Measurements from ENCODE around the gene NHLRC2.

The NHLRC2 gene

GRCh38 chr10:113865901-113866300, 11.4 kb downstream of the NHLRC2 start:
- DNase-seq = no peak

GRCh38 chr10:113866551-113867394, 12.3 kb downstream of the NHLRC2 start:
- DNase-seq = no peak

- DNase-seq = no peak
Measured at GRCh38 chr10:113867904-113868303, 13.4 kb downstream of the NHLRC2 start.

GRCh38 chr10:113869789-113870188, 15.3 kb downstream of the NHLRC2 start:
- no peak for DNase-seq

GRCh38 chr10:113872139-113873030, 17.9 kb downstream of the NHLRC2 start:
- DNase-seq = no peak

GRCh38 chr10:113875212-113875611, 20.8 kb downstream of the NHLRC2 start:
- DNase-seq = no peak

GRCh38 chr10:113876461-113876860, 22.0 kb downstream of the NHLRC2 start:
- DNase-seq = no peak

GRCh38 chr10:113879691-113880090, 25.2 kb downstream of the NHLRC2 start:
- no peak for DNase-seq

- DNase-seq = no peak
Measured at GRCh38 chr10:113880236-113880635, 25.8 kb downstream of the NHLRC2 start.

GRCh38 chr10:113882240-113882639, 27.8 kb downstream of the NHLRC2 start:
- no peak for DNase-seq

- DNase-seq = no peak
Measured at GRCh38 chr10:113889911-113890310, 35.5 kb downstream of the NHLRC2 start.

- no peak for DNase-seq
Measured at GRCh38 chr10:113890769-113891168, 36.3 kb downstream of the NHLRC2 start.

- no peak for DNase-seq
Measured at GRCh38 chr10:113891476-113891875, 37.0 kb downstream of the NHLRC2 start.

- no peak for DNase-seq
Measured at GRCh38 chr10:113893570-113893969, 39.1 kb downstream of the NHLRC2 start.

GRCh38 chr10:113894581-113894980, 40.1 kb downstream of the NHLRC2 start:
- no peak for DNase-seq

GRCh38 chr10:113895018-113895417, 40.6 kb downstream of the NHLRC2 start:
- no peak for DNase-seq

- no peak for DNase-seq
Measured at GRCh38 chr10:113897693-113898618, 43.5 kb downstream of the NHLRC2 start.

GRCh38 chr10:113899952-113900598, 45.6 kb downstream of the NHLRC2 start:
- DNase-seq = no peak

- DNase-seq = no peak
Measured at GRCh38 chr10:113905756-113906155, 51.3 kb downstream of the NHLRC2 start.

GRCh38 chr10:113907166-113907565, 52.7 kb downstream of the NHLRC2 start:
- no peak for DNase-seq

GRCh38 chr10:113908236-113908635, 53.8 kb downstream of the NHLRC2 start:
- DNase-seq = no peak

GRCh38 chr10:113911113-113911512, 56.7 kb downstream of the NHLRC2 start:
- DNase-seq = no peak
